ENCODE measurements around the gene LAIR1.
"Not testable (repeated sequence)": the region's sequence is repeated elsewhere in the genome, so short reads cannot be mapped to it uniquely, and the experiment has no call there.

Gene LAIR1

GRCh38 chr19:54332149-54332548 is 32.6 kb downstream of the LAIR1 start:
- TF ChIP-seq, protein P1, sequence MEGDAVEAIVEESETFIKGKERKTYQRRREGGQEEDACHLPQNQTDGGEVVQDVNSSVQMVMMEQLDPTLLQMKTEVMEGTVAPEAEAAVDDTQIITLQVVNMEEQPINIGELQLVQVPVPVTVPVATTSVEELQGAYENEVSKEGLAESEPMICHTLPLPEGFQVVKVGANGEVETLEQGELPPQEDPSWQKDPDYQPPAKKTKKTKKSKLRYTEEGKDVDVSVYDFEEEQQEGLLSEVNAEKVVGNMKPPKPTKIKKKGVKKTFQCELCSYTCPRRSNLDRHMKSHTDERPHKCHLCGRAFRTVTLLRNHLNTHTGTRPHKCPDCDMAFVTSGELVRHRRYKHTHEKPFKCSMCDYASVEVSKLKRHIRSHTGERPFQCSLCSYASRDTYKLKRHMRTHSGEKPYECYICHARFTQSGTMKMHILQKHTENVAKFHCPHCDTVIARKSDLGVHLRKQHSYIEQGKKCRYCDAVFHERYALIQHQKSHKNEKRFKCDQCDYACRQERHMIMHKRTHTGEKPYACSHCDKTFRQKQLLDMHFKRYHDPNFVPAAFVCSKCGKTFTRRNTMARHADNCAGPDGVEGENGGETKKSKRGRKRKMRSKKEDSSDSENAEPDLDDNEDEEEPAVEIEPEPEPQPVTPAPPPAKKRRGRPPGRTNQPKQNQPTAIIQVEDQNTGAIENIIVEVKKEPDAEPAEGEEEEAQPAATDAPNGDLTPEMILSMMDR (IDR thresholded peaks at IDR 0.05; ENCODE audit: low read depth, low read length) = no peak
- no peak overlapping the region for H3K4me3 ChIP-seq (ENCODE audit: low read depth, low read length)

GRCh38 chr19:54331626-54332025 is 33.1 kb downstream of the LAIR1 start:
- H3K4me3 ChIP-seq (ENCODE audit: low read depth, low read length) = no peak overlapping the region
- TF ChIP-seq, protein P1 (IDR thresholded peaks at IDR 0.05; ENCODE audit: low read depth, low read length) = no peak

DNA sequence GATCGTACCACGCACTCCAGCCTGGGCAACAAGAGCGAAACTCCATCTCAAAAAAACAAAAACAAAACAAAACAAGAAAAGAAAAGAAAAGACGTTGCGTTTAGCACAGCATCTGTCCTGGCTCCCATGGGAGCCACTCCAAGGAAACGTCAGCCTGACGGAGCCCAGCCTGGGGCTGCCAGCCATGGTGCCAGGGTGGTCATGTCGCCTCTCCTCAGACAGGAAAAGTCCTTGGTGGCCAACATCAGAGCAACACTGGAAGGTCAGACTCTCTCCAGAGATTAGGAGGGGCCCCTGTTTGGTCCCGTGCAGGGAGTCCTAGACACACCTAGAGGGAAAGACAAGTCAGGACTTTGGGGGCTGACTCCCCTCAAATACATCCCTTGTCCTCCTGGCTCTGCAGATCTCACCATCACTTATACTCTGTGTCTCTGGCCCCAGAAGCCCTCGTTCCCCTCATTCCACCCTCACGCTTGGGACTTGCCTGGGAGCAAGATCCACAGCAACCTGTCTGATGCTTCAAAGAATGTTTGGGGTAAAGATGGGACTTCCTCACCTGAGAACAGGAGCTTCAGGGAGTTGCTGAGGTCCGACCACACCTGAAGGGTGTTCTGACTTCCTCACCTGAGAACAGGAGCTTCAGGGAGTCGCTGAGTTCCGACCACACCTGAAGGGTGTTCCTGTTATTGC is 35.1 kb downstream of the LAIR1 start:
- TF ChIP-seq, protein P1 (IDR thresholded peaks at IDR 0.05; ENCODE audit: low read depth, low read length) = no peak
- no peak overlapping the region for H3K4me3 ChIP-seq (ENCODE audit: low read depth, low read length)

- H3K4me3 ChIP-seq (ENCODE audit: low read depth, low read length) = not testable (repeated sequence)
These were observed 36.0 kb downstream of the LAIR1 start for GRCh38 chr19:54328781-54329180.

- TF ChIP-seq, protein P1 (IDR thresholded peaks at IDR 0.05; ENCODE audit: low read depth, low read length) = no peak
- H3K4me3 ChIP-seq (ENCODE audit: low read depth, low read length) = no peak overlapping the region
These were observed 39.1 kb downstream of the LAIR1 start for GRCh38 chr19:54325631-54326030.

GRCh38 chr19:54325194-54325621 is 39.5 kb downstream of the LAIR1 start:
- TF ChIP-seq, protein P1 (IDR thresholded peaks at IDR 0.05; ENCODE audit: low read depth, low read length) = peak; percentile 79
- H3K4me3 ChIP-seq (ENCODE audit: low read depth, low read length) = no peak overlapping the region

GRCh38 chr19:54324071-54324470 is 40.7 kb downstream of the LAIR1 start:
- TF ChIP-seq, protein P1 (IDR thresholded peaks at IDR 0.05; ENCODE audit: low read depth, low read length) = no peak
- H3K4me3 ChIP-seq (ENCODE audit: low read depth, low read length) = no peak overlapping the region

DNA sequence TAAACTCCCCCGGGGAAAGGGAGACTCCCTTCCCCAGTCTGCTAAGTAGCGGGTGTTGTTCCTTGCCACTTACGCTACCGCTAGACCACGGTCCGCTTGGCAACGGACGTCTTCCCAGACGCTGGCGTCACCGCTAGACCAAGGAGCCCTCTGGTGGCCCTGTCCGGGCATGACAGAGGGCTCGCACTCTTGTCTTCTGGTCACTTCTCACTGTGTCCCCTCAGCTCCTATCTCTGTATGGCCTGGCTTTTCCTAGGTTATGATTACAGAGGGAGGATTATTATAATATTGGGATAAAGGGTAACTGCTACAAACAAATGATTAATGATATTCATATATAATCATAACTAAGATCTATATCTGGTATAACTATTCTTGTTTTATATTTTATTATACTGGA is 41.8 kb downstream of the LAIR1 start:
- H3K4me3 ChIP-seq (ENCODE audit: low read depth, low read length) = not testable (repeated sequence)

DNA sequence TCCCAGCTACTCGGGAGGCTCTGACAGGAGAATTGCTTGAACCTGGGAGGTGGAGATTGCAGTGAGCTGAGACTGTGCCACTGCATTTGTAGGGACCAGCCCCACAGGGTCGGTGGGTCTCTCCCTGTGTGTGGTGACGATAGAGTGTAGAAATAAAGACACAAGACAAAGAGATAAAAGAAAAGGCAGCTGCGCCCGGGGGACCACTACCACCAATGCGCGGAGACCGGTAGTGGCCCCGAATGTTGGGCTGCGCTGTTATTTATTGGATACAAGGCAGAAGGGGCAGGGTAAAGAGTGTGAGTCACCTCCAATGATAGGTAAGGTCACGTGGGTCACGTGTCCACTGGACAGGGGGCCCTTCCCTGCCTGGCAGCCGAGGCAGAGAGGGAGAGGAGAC is 42.4 kb downstream of the LAIR1 start:
- H3K4me3 ChIP-seq (ENCODE audit: low read depth, low read length) = not testable (repeated sequence)
